HL-60 (cell line): Measurements from ENCODE around the gene ST6GAL1.

Experiments used
- DNase-seq, 2 experiments: peaks; one replicate each; pipeline ENCODE4 v3.0.0-alpha.2; 2010 to 2020; ENCODE audit warnings: low read depth in 1 of 2, low spot score in 1 of 2
- H3K27ac ChIP-seq: fragments of 250-450 bp; sonication (Bioruptor Pico); replicated peaks from 2 replicates; pipeline ENCODE4 v1.5.1; 2020; ENCODE audit warnings: mild to moderate bottlenecking, moderate library complexity
- H3K27me3 ChIP-seq: fragments of 250-450 bp; sonication (Bioruptor Pico); 2 replicates; pipeline ENCODE4 v1.5.1; 2021; ENCODE audit warnings: mild to moderate bottlenecking, moderate library complexity; ENCODE audit not compliant: insufficient read depth, poor library complexity, severe bottlenecking
- H3K4me3 ChIP-seq: replicated peaks from 2 replicates; pipeline ENCODE4 v1.5.1; 2011; ENCODE audit warnings: mild to moderate bottlenecking, control low read depth, low read length; ENCODE audit not compliant: insufficient read depth
- GABPA ChIP-seq: IDR thresholded peaks from 2 replicates; pipeline ENCODE4 v1.6.1; 2012; ENCODE audit warnings: low read depth
- POLR2AphosphoS5 ChIP-seq: IDR thresholded peaks from 2 replicates; pipeline ENCODE4 v1.6.1; 2012; ENCODE audit warnings: low read depth
- SPI1 ChIP-seq: IDR thresholded peaks from 2 replicates; pipeline ENCODE4 v1.6.1; 2012; ENCODE audit warnings: low read depth, mild to moderate bottlenecking, borderline replicate concordance
- TF ChIP-seq, protein P1 (sequence below): IDR thresholded peaks from one replicate; pipeline ENCODE4 v1.5.1; 2011; ENCODE audit warnings: low read length, control low read depth, inconsistent platforms; ENCODE audit not compliant: insufficient read depth
- TF ChIP-seq, protein P2 (sequence below): IDR thresholded peaks from 2 replicates; pipeline ENCODE4 v1.6.1; 2012; ENCODE audit warnings: low read depth; ENCODE audit not compliant: insufficient replicate concordance

ST6GAL1 gene

DNA sequence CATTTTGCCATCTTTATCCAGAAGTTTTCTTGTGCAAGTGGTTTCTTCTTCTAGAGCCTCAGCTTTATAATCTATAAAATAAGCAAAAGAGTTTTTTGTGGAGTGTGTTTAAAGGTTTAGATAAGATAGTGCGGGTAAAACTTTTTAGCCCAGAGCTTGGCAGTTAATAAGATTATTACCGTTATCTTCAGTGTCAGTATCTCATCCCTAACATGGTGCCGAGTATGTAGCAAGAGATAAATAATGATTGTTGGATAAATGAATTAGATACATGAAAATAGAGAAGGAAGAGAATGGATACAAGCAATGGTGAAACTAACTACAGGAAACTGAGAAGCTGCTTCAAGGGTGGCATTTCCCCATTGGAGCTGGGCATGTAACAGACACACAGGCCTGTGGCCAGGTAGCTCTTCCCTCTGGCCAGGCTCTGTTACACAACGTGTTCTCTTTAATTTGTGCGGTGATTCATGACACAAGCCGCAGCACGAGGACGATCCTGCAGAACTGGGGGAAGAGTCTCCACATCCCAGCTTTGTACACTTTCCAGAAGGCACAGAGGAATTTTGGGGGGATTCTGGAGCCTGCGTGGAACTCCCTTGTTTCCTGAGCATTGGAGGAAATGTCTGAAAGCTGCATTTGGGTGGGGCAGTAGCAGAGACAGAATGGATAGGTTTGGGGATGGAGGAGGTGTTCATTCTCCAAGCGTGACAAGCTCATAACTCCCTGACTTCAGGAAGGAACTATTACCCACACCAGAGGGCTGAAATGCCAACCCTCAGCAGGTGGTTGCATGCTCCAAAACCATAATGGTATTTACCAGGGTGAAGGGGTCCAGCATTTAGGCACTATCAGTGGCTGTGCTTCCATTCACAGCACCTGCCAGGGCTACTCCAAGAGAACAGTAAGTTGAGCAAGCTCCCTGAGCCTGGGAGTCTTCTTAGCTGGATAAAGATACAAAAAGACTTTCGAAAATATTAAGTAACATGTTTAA, 14.2 kb upstream of the ST6GAL1 start:
- TF ChIP-seq, protein P1, sequence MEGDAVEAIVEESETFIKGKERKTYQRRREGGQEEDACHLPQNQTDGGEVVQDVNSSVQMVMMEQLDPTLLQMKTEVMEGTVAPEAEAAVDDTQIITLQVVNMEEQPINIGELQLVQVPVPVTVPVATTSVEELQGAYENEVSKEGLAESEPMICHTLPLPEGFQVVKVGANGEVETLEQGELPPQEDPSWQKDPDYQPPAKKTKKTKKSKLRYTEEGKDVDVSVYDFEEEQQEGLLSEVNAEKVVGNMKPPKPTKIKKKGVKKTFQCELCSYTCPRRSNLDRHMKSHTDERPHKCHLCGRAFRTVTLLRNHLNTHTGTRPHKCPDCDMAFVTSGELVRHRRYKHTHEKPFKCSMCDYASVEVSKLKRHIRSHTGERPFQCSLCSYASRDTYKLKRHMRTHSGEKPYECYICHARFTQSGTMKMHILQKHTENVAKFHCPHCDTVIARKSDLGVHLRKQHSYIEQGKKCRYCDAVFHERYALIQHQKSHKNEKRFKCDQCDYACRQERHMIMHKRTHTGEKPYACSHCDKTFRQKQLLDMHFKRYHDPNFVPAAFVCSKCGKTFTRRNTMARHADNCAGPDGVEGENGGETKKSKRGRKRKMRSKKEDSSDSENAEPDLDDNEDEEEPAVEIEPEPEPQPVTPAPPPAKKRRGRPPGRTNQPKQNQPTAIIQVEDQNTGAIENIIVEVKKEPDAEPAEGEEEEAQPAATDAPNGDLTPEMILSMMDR: no peak
- TF ChIP-seq, protein P2, sequence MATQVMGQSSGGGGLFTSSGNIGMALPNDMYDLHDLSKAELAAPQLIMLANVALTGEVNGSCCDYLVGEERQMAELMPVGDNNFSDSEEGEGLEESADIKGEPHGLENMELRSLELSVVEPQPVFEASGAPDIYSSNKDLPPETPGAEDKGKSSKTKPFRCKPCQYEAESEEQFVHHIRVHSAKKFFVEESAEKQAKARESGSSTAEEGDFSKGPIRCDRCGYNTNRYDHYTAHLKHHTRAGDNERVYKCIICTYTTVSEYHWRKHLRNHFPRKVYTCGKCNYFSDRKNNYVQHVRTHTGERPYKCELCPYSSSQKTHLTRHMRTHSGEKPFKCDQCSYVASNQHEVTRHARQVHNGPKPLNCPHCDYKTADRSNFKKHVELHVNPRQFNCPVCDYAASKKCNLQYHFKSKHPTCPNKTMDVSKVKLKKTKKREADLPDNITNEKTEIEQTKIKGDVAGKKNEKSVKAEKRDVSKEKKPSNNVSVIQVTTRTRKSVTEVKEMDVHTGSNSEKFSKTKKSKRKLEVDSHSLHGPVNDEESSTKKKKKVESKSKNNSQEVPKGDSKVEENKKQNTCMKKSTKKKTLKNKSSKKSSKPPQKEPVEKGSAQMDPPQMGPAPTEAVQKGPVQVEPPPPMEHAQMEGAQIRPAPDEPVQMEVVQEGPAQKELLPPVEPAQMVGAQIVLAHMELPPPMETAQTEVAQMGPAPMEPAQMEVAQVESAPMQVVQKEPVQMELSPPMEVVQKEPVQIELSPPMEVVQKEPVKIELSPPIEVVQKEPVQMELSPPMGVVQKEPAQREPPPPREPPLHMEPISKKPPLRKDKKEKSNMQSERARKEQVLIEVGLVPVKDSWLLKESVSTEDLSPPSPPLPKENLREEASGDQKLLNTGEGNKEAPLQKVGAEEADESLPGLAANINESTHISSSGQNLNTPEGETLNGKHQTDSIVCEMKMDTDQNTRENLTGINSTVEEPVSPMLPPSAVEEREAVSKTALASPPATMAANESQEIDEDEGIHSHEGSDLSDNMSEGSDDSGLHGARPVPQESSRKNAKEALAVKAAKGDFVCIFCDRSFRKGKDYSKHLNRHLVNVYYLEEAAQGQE: no peak
- TF ChIP-seq SPI1: peak; percentile 48; the same call in 1 of the 2 replicates
- TF ChIP-seq POLR2AphosphoS5: no peak
- TF ChIP-seq GABPA: no peak
- H3K27me3 ChIP-seq: no peaks in the 10 kb centered on the region
- DNase-seq: peak in 1 of 2 experiments; percentile 84
- H3K27ac ChIP-seq: peak overlapping the region; percentile 6; the same call in 1 of the 2 replicates
- no peak overlapping the region for H3K4me3 ChIP-seq

DNA sequence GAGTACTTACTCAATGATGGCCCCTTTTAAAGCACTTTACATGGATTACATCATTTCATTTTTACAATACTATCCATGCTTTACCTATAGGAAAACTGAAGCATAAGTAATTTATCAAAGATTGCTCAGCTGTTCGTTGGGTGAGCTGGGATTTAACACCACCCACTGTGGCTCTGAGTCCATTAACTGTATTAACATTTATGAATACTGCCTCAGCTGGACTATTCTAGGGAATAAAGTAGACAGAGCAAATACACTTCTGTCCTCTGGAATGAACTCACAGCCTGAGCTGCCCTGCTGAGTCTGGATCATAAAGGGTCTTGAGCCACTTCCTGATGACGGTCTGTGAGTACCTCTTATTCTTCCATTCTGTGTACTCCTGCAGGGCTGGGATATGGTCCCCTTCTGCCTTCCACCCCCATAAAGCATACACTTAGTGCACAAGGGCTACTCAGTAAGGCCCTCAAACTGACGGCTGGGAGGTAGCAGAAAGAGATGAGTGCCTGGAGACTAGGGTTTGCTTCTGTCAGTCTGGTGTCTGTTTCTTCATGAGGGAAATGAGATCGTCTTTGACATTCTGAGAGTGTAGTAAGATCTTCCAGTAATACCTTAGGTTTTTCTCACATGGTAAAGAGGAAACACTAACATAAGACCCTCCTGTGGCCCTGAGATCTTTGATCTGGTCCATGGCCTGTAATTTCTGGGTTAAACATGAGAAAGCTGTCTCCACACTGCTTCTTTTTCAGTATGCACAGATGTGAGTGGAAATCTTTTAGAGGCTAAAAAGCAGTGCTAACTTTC, 12.6 kb upstream of the ST6GAL1 start:
- TF ChIP-seq, protein P1: no peak
- no peak for TF ChIP-seq SPI1
- TF ChIP-seq POLR2AphosphoS5: no peak
- TF ChIP-seq, protein P2: no peak
- no peak for TF ChIP-seq GABPA
- no peak for DNase-seq
- Histone ChIP-seq H3K27me3 (no peaks in the 10 kb centered on the region), H3K27ac (no peak overlapping the region), H3K4me3 (no peak overlapping the region)

DNA sequence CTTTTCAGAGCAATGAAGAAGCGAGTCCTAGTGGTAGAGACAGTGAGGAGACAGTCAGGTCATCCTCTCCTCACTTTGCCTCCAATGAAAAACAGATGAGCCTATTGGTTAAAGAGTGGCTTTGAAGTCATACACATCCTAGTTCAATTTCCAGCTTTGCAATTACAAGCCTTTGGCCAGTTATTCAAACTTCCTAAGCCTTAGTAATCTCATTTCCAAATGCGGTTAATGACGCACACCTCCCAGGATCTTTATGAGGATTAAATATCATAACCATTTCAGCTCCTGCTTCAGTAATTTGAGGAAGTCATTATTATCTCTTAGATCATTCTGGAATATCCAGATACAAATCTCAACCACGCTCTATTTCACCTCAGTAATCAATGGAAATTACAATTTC, 10.0 kb upstream of the ST6GAL1 start:
- no peak overlapping the region for H3K4me3 ChIP-seq
- DNase-seq: no peak
- TF ChIP-seq POLR2AphosphoS5: no peak
- TF ChIP-seq, protein P2: no peak
- TF ChIP-seq, protein P1: no peak
- no peak for TF ChIP-seq GABPA
- TF ChIP-seq SPI1: no peak
- no peak overlapping the region for H3K27ac ChIP-seq
- H3K27me3 ChIP-seq: no peaks in the 10 kb centered on the region
